NT2/D1 (cell line): ENCODE measurements around the gene B9D1.

ENCODE experiments used
- SUZ12 ChIP-seq: IDR thresholded peaks from 2 replicates; pipeline ENCODE4 v1.6.1; 2011; ENCODE audit not compliant: insufficient read length, insufficient read depth; ENCODE audit errors: extremely low read depth
- YY1 ChIP-seq: IDR thresholded peaks from 2 replicates; pipeline ENCODE4 v1.6.1; 2011; ENCODE audit not compliant: insufficient read length, insufficient read depth
- ZNF274 ChIP-seq: IDR thresholded peaks from 2 replicates; pipeline ENCODE4 v1.6.1; 2011; ENCODE audit warnings: mild to moderate bottlenecking, low read depth, low read length

GRCh38 chr17:19310151-19310550 is 52.4 kb downstream of the B9D1 start:
- TF ChIP-seq YY1 (no peak), ZNF274 (no peak), SUZ12 (no peak)
